ENCODE results near the gene ZBTB25. TPM values are rescaled to one million over a fixed set of nuclear protein-coding genes. Genes with fewer than 3 reads are reported as not detected.

The ZBTB25 gene
- polyA plus RNA-seq, 3 donors: 3.2 to 8.7 (median 3.9) TPM

DNA sequence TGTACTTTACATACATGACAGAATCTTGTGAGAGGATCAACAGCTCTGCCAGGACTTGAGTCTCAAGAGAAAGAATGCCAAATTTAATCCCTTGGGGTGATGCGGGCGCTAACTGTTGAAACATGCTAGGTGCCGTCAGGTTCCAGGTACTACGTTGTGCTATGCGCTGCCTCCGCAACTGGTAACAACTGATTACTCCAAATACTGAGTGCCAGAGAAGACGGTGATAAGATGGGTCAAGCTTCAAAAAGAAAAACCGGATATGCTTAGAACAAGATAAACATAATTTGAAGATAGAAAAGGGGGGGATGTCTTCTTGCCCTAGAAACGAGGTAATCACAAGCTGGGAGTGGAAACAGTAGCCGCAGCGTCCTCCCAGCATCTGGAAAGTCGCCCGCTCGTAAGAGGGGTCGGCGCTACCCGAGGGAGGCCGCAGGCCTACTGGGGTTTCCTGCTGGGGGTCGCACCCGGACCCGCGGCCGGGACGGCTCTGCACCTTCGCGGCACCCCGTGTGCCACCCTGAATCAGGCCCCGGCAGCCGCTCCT lies 678 bp downstream of the ZBTB25 start:
- H3K27me3 Mint-ChIP-seq (ENCODE audit: low read depth in 3 of 3): no peaks in the 10 kb centered on the region
- peak overlapping the region; percentile 91 for H3K4me2 ChIP-seq (replicated peaks; ENCODE audit: extremely low read depth, low read length, poor library complexity, severe bottlenecking)
- no peaks in the 10 kb centered on the region for H3K27me3 ChIP-seq (ENCODE audit: control insufficient read depth in 2 of 2, insufficient read depth in 2 of 2, low read length in 2 of 2)
- H3K4me3 Mint-ChIP-seq: peak overlapping the region; percentile 93 to 96
- H3K9ac ChIP-seq (ENCODE audit: insufficient read depth, low read length, poor library complexity, severe bottlenecking): peak overlapping the region; percentile 99
- peaks cover 0 to 12% of the 10 kb centered on the region in 2 donors for H3K36me3 Mint-ChIP-seq
- peak overlapping the region; percentile 95 for H2AFZ ChIP-seq (ENCODE audit: insufficient read depth, low read depth, low read length, poor library complexity, severe bottlenecking)
- peak overlapping the region; percentile 49 to 91 (median 87) for H3K4me3 ChIP-seq (replicated peaks in 1 of 3; ENCODE audit: low read depth in 2 of 3, low read length in 3 of 3)
- H3K4me1 ChIP-seq (ENCODE audit: control insufficient read depth in 1 of 2, insufficient read depth in 2 of 2, low read length in 2 of 2): peaks cover 45 to 60% of the 10 kb centered on the region in 2 donors
- intact Hi-C loops (cut with micrococcal nuclease): loop anchor here in 1 of 2 donors (10.0 kb wide), 1 partner anchor 152 kb away; no protein-coding TSS in a partner anchor
- peaks cover 51% of the 10 kb centered on the region for H3K4me1 Mint-ChIP-seq
- H3K36me3 ChIP-seq (replicated peaks in 1 of 2; ENCODE audit: control insufficient read depth in 1 of 2, insufficient read depth in 2 of 2, low read length in 2 of 2): no peaks in the 10 kb centered on the region
- peak overlapping the region; percentile 99 for H3K27ac ChIP-seq (ENCODE audit: low read depth in 1 of 2, low read length in 2 of 2)
- H3K79me2 ChIP-seq (ENCODE audit: insufficient read depth, low read length): peaks cover 61% of the 10 kb centered on the region
- TF ChIP-seq, protein P1, sequence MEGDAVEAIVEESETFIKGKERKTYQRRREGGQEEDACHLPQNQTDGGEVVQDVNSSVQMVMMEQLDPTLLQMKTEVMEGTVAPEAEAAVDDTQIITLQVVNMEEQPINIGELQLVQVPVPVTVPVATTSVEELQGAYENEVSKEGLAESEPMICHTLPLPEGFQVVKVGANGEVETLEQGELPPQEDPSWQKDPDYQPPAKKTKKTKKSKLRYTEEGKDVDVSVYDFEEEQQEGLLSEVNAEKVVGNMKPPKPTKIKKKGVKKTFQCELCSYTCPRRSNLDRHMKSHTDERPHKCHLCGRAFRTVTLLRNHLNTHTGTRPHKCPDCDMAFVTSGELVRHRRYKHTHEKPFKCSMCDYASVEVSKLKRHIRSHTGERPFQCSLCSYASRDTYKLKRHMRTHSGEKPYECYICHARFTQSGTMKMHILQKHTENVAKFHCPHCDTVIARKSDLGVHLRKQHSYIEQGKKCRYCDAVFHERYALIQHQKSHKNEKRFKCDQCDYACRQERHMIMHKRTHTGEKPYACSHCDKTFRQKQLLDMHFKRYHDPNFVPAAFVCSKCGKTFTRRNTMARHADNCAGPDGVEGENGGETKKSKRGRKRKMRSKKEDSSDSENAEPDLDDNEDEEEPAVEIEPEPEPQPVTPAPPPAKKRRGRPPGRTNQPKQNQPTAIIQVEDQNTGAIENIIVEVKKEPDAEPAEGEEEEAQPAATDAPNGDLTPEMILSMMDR (IDR thresholded peaks at IDR 0.05): no peak
- peak in 1 of 3 donors; percentile 20 for DNase-seq
- H3K9me3 Mint-ChIP-seq: no peaks in the 10 kb centered on the region
- no peaks in the 10 kb centered on the region for H3K9me3 ChIP-seq (replicated peaks in 1 of 2; ENCODE audit: control insufficient read depth in 1 of 2, insufficient read depth in 1 of 2, low read length in 2 of 2)
- WGBS (ENCODE audit: insufficient coverage): 1% methylated on average over 28 of the region's 29 CpGs
- H3K27ac Mint-ChIP-seq: peak overlapping the region; percentile 93 to 99 (median 97)
- H4K20me1 ChIP-seq (ENCODE audit: insufficient read depth, low read length): peaks cover 30% of the 10 kb centered on the region

DNA sequence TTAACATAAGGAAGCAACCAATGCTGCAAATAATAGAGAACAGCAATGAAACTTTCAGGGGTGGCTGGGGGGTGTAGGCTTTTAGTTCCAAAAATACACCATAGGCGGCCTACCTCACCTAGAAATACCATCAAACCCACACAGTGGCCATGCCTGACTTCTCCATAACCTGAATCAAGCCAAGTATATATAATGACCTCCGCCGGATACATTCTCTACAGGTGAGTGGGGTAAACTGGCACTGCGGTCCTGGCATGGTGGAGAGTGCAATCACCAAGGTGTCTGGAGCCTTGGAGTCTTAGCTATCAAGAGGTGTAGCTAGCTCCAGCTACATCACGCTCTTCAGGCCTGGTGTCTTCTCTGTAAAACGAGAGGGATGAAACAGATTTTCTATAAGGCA lies 1.2 kb downstream of the ZBTB25 start:
- no peaks in the 10 kb centered on the region for H3K27me3 ChIP-seq (ENCODE audit: control insufficient read depth in 2 of 2, insufficient read depth in 2 of 2, low read length in 2 of 2)
- peak overlapping the region; percentile 93 to 99 (median 97) for H3K27ac Mint-ChIP-seq
- intact Hi-C loops (cut with micrococcal nuclease): loop anchor here in 1 of 2 donors (10.0 kb wide), 1 partner anchor 152 kb away; no protein-coding TSS in a partner anchor
- no peaks in the 10 kb centered on the region for H3K9me3 Mint-ChIP-seq
- H3K9ac ChIP-seq (ENCODE audit: insufficient read depth, low read length, poor library complexity, severe bottlenecking): peak overlapping the region; percentile 99
- H3K27me3 Mint-ChIP-seq (ENCODE audit: low read depth in 3 of 3): no peaks in the 10 kb centered on the region
- H3K79me2 ChIP-seq (ENCODE audit: insufficient read depth, low read length): peaks cover 56% of the 10 kb centered on the region
- H3K4me2 ChIP-seq (replicated peaks; ENCODE audit: extremely low read depth, low read length, poor library complexity, severe bottlenecking): peak overlapping the region; percentile 91
- peak overlapping the region; percentile 49 to 91 (median 87) for H3K4me3 ChIP-seq (replicated peaks in 1 of 3; ENCODE audit: low read depth in 2 of 3, low read length in 3 of 3)
- H3K36me3 Mint-ChIP-seq: peaks cover 0 to 12% of the 10 kb centered on the region in 2 donors
- peak overlapping the region; percentile 93 to 96 for H3K4me3 Mint-ChIP-seq
- TF ChIP-seq, protein P1 (IDR thresholded peaks at IDR 0.05): no peak
- H3K9me3 ChIP-seq (replicated peaks in 1 of 2; ENCODE audit: control insufficient read depth in 1 of 2, insufficient read depth in 1 of 2, low read length in 2 of 2): no peaks in the 10 kb centered on the region
- peaks cover 46% of the 10 kb centered on the region for H3K4me1 Mint-ChIP-seq
- peak overlapping the region; percentile 95 for H2AFZ ChIP-seq (ENCODE audit: insufficient read depth, low read depth, low read length, poor library complexity, severe bottlenecking)
- H3K4me1 ChIP-seq (ENCODE audit: control insufficient read depth in 1 of 2, insufficient read depth in 2 of 2, low read length in 2 of 2): peaks cover 40 to 55% of the 10 kb centered on the region in 2 donors
- peak overlapping the region in 1 of 2 donors; percentile 99 for H3K27ac ChIP-seq (ENCODE audit: low read depth in 1 of 2, low read length in 2 of 2)
- no peaks in the 10 kb centered on the region for H3K36me3 ChIP-seq (replicated peaks in 1 of 2; ENCODE audit: control insufficient read depth in 1 of 2, insufficient read depth in 2 of 2, low read length in 2 of 2)
- no peak for DNase-seq
- peaks cover 25% of the 10 kb centered on the region for H4K20me1 ChIP-seq (ENCODE audit: insufficient read depth, low read length)
- 60% methylated on average over 1 of the region's 6 CpGs for whole genome bisulfite sequencing (ENCODE audit: insufficient coverage)

Measured in CD14-positive monocyte (primary cell).